Kidney (tissue), 14 donors: ENCODE measurements around the gene DCLRE1C. TPM values are rescaled to one million over a fixed set of nuclear protein-coding genes. Genes with fewer than 3 reads are reported as not detected.

Experiments used
- DNase-seq, 5 donors: peaks; one replicate each; pipeline ENCODE4 v3.0.0-alpha.2; 2013 to 2020
- FAIRE-seq: peaks from 2 replicates; lab custom pipeline; 2012; peaks lifted over from hg19 to GRCh38; lab: Jason Lieb, UNC
- H3K27ac ChIP-seq, 2 donors: one replicate each; pipeline ENCODE4 v1.7.0; 2013; ENCODE audit warnings: low read depth in 2 of 2, low read length in 2 of 2, inconsistent platforms in 1 of 2
- H3K27me3 ChIP-seq: one replicate; pipeline ENCODE4 v1.7.1; 2013; ENCODE audit warnings: low read length, inconsistent platforms; ENCODE audit not compliant: control insufficient read depth, insufficient read depth
- H3K36me3 ChIP-seq, 3 donors: one replicate each; pipeline versions ENCODE4 v1.7.0 to v1.7.1; 2013; ENCODE audit warnings: low read length in 3 of 3, control low read depth in 1 of 3, inconsistent platforms in 1 of 3; ENCODE audit not compliant: insufficient read depth in 3 of 3, control insufficient read depth in 2 of 3
- H3K4me1 ChIP-seq, 3 donors: one replicate each; pipeline versions ENCODE4 v1.7.0 to v1.7.1; 2013; ENCODE audit warnings: low read length in 3 of 3, inconsistent platforms in 1 of 3, low read depth in 1 of 3; ENCODE audit not compliant: control insufficient read depth in 2 of 3, insufficient read depth in 2 of 3
- H3K4me3 ChIP-seq, 3 donors: one replicate each; pipeline versions ENCODE4 v1.7.0 to v1.8.1; 2013; ENCODE audit warnings: low read length in 3 of 3, control low read depth in 1 of 3, inconsistent platforms in 1 of 3
- H3K9ac ChIP-seq, 3 donors: one replicate each; pipeline versions ENCODE4 v1.7.0 to v1.7.1; 2013; ENCODE audit warnings: low read length in 3 of 3, control low read depth in 1 of 3, inconsistent platforms in 1 of 3
- H3K9me3 ChIP-seq, 3 donors: one replicate each; pipeline versions ENCODE4 v1.7.0 to v1.7.1; 2013; ENCODE audit warnings: low read length in 3 of 3, control low read depth in 1 of 3, inconsistent platforms in 1 of 3; ENCODE audit not compliant: control insufficient read depth in 2 of 3, insufficient read depth in 1 of 3
- intact Hi-C: fragments of 100-400 bp; cut with DNase I; formaldehyde crosslinking; loops from one replicate; pipeline ENCODE4 v1.11.1; 2022
- polyA plus RNA-seq: library from polyadenylated mRNA; stranded (reverse); fragments of 350-450 nt; fragmentation: Illumina TruSeq; extraction: RNeasy Lipid Tissue Mini Kit (QIAGEN cat#74804); gene quantifications from one replicate; pipeline ENCODE4 v1.2.3, GENCODE V29; 2014; ENCODE audit warnings: low read depth, low replicate concordance; ENCODE audit not compliant: insufficient read depth
- total RNA-seq: library from RNA; stranded (reverse); fragmentation: NEBNext Ultra II Directional; extraction: Animal tissue kit (Norgen Biotek cat#: 25700); gene quantifications from one replicate; pipeline ENCODE4 v1.2.1, GENCODE V29; 2021
- TF ChIP-seq, protein P1 (sequence below): IDR thresholded peaks from 3 replicates; pipeline ENCODE4 v1.5.1; 2012; ENCODE audit warnings: mild to moderate bottlenecking, moderate library complexity, borderline replicate concordance; ENCODE audit not compliant: insufficient read depth; ENCODE audit errors: extremely low read depth
- donor health status: control.
- donor health status: control.
- donor health status: control.
- donor health status: control.
- donor health status: control.
- donor health status: DM: yes; HTN: yes; CAD: no.
- donor health status: Normal renal cell carcinoma (clear cell type).

The DCLRE1C gene
- total and polyA plus RNA-seq, 2 donors from 2014 or later, result 2.0 to 17.0 TPM

GRCh38 chr10:14879928-14880193 lies 74.0 kb downstream of the DCLRE1C start:
- H3K4me3 ChIP-seq, result peak overlapping the region; percentile 56 to 76 (median 74)
- no peaks in the 10 kb centered on the region for H3K9me3 ChIP-seq
- FAIRE-seq, result no peak
- peaks cover 0 to 5% (median 3%) of the 10 kb centered on the region in 3 donors for H3K4me1 ChIP-seq
- peak in 1 of 5 donors; percentile 35 for DNase-seq
- no peak overlapping the region for H3K27ac ChIP-seq
- no peaks in the 10 kb centered on the region for H3K27me3 ChIP-seq
- H3K36me3 ChIP-seq, result no peaks in the 10 kb centered on the region
- intact Hi-C loops, result no loop called here
- peak overlapping the region in 1 of 3 donors; percentile 41 for H3K9ac ChIP-seq
- TF ChIP-seq, protein P1, sequence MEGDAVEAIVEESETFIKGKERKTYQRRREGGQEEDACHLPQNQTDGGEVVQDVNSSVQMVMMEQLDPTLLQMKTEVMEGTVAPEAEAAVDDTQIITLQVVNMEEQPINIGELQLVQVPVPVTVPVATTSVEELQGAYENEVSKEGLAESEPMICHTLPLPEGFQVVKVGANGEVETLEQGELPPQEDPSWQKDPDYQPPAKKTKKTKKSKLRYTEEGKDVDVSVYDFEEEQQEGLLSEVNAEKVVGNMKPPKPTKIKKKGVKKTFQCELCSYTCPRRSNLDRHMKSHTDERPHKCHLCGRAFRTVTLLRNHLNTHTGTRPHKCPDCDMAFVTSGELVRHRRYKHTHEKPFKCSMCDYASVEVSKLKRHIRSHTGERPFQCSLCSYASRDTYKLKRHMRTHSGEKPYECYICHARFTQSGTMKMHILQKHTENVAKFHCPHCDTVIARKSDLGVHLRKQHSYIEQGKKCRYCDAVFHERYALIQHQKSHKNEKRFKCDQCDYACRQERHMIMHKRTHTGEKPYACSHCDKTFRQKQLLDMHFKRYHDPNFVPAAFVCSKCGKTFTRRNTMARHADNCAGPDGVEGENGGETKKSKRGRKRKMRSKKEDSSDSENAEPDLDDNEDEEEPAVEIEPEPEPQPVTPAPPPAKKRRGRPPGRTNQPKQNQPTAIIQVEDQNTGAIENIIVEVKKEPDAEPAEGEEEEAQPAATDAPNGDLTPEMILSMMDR, result no peak

GRCh38 chr10:14879124-14879927 lies 74.6 kb downstream of the DCLRE1C start:
- no peaks in the 10 kb centered on the region for H3K27me3 ChIP-seq
- FAIRE-seq (no peak), DNase-seq (peak in 3 of 5 donors; percentile 59 to 75 (median 68))
- TF ChIP-seq, protein P1, result no peak
- peaks cover 0 to 5% (median 3%) of the 10 kb centered on the region in 3 donors for H3K4me1 ChIP-seq
- H3K36me3 ChIP-seq, result no peaks in the 10 kb centered on the region
- H3K4me3 ChIP-seq, result peak overlapping the region; percentile 56 to 76 (median 74)
- peak overlapping the region; percentile 61 to 70 for H3K27ac ChIP-seq
- intact Hi-C loops, result no loop called here
- H3K9ac ChIP-seq, result peak overlapping the region; percentile 41 to 74 (median 51)
- H3K9me3 ChIP-seq, result no peaks in the 10 kb centered on the region

DNA sequence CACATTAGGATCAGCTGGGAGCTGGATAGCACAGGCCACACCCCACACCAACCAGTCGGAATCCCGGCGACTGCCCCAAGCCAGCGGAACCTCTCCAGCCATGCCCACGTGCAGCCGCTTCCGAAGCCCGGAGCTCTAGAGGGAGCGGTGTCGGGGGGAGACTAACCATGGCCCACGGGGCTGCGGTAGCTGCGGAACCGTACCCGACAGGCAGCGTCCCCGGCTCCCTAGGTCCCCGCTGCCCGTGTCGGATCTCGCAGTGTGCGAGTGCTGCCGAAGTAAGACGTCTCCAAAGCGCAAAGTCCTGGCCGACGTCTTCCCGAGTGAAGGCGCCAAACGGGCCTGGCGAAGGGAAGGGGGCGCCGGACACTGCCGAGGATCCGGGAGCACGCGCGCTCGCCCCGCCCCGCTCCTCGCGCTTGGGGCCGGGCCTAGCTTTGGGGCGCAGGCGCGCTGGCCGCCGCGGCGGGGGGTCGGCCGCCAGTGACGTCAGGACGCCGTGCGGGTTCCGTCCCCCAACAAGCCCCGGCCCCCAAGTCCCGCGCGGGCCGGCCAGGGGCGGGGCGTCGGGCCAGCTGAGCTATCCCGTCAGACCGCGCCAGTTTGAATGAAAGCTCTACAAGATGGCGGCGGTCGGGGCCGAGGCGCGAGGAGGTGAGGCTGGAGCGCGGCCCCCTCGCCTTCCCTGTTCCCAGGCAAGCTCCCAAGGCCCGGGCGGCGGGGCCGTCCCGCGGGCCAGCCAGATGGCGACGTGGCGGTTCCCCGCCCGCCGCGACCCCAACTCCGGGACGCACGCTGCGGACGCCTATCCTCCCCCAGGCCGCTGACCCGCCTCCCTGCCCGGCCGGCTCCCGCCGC lies 75.4 kb downstream of the DCLRE1C start, which contains the start of gene SUV39H2:
Gene SUV39H2, plus strand, starts transcription at position 601 of the 858 bp plus-strand sequence. Its CDS starts 23 bp downstream, at position 624.
- Histone ChIP-seq H3K27ac (peak within 1 kb of the TSS; percentile 89 to 95), H3K4me3 (peak within 1 kb of the TSS; percentile 81 to 92 (median 87)), H3K4me1 (peaks cover 0 to 5% (median 3%) of the 10 kb centered on the region in 3 donors), H3K9ac (peak within 1 kb of the TSS; percentile 51 to 84 (median 81)), H3K36me3 (no peaks in the 10 kb centered on the region), H3K9me3 (no peaks in the 10 kb centered on the region), H3K27me3 (no peaks in the 10 kb centered on the region)
- intact Hi-C loops, result no loop called here
- TF ChIP-seq, protein P1, result peak; percentile 19
- peak; percentile 97 to 99 (median 98) for DNase-seq
- FAIRE-seq, result no peak
